GM18870 (cell line): ENCODE results near the gene LCMT2.
"Not testable (repeated sequence)": the region's sequence is repeated elsewhere in the genome, so short reads cannot be mapped to it uniquely, and the experiment has no call there.

Experiments
- ATAC-seq: cut with Tn5 transposase; IDR thresholded peaks from one replicate; pipeline ENCODE4 v1.9.1; 2021; ENCODE audit warnings: moderate library complexity; ENCODE audit not compliant: unreplicated experiment

Gene LCMT2

DNA sequence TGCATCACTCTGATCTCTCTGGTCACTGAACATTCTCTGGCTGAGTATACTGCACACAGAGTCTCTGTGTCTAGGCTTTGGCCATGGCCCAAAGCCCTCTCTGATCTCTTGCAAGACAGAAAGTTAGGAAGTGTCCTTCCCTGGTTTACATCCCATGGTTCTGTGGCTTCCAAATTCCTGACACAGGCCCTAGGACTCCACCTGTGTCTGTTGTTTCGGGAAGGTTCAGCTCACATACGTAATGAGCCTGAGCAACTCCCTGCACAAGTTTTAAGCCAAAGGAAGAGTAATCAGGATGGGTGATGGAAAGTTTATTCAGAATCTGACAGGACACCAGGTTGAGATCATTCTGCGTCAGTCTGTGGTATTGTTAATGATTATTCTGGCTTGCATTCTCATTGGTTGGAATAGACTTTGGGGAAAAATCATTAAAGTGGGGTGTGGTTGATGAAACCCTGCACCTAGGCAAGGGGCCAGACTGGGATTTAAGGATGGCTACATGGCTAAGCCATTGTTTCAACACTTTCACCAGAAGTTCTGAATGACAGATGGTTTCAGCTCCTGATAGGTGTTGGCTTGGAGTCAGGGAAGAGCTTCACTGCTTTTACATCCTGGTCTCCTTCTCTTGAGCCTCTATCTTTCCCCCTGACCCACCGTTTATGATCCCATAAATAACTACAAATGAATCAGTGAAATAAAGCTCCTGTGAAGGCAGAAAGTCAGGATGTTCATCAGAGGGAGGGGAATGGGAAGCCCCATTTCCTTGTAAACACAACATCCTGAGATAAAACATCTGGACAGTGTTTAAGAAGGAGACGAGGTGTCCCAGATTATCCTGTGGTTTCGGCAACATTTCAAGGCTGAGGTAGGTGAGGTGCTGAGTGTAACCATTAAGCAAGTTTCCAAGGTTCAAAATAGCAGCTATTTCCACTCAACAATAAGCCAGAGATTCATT is 14.1 kb downstream of the LCMT2 start:
- no peak for ATAC-seq

GRCh38 chr15:43314171-43314570 is 16.2 kb downstream of the LCMT2 start:
- no peak for ATAC-seq

DNA sequence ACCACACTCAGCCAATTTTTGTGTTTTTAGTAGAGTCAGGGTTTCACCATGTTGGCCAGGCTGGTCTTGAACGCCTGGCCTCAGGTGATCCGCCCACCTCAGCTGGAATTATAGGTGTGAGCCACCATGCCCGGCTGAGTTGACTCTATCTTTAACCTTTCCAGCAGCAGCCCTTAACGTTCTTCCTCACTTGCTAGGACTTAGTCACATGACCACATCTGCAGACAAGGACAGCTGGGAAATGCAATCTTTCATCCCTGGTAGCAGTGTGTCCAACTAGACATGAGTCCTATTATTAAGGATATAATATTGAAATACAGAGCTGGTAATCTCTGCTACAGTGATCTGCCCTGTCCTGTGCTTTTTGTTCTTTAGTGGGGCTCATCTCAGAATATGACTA is 18.0 kb downstream of the LCMT2 start:
- ATAC-seq, result no peak

GRCh38 chr15:43302205-43302817 is 28.1 kb downstream of the LCMT2 start, which contains the start of gene TGM7:
TGM7 (minus strand) TSS chr15:43302255.
- no peak for ATAC-seq

GRCh38 chr15:43299884-43300283 is 30.5 kb downstream of the LCMT2 start:
- ATAC-seq, result no peak

GRCh38 chr15:43299411-43299810 is 31.0 kb downstream of the LCMT2 start:
- no peak for ATAC-seq

- no peak for ATAC-seq
Observed at GRCh38 chr15:43294091-43294706, 36.2 kb downstream of the LCMT2 start.

DNA sequence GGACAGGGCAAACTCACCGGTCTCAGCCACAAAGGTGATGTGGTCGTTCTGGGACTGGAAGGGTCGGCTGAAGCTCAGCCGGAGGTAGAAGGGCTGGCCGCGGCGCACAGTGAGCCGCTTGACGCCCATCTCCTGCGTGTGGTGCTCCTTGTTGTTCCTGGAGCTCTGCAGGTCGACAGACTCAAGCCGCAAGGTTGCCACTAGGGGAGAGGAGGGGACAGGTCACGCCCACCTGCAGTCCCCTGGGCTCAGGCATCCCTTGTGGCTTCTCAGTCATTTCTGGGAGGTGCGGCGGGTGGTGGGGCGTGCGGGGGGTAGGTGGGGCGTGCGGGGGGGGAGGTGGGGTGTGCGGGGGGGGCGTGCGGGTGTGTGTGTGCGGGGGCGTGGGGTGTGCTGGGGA is 36.9 kb downstream of the LCMT2 start:
- ATAC-seq, result no peak

DNA sequence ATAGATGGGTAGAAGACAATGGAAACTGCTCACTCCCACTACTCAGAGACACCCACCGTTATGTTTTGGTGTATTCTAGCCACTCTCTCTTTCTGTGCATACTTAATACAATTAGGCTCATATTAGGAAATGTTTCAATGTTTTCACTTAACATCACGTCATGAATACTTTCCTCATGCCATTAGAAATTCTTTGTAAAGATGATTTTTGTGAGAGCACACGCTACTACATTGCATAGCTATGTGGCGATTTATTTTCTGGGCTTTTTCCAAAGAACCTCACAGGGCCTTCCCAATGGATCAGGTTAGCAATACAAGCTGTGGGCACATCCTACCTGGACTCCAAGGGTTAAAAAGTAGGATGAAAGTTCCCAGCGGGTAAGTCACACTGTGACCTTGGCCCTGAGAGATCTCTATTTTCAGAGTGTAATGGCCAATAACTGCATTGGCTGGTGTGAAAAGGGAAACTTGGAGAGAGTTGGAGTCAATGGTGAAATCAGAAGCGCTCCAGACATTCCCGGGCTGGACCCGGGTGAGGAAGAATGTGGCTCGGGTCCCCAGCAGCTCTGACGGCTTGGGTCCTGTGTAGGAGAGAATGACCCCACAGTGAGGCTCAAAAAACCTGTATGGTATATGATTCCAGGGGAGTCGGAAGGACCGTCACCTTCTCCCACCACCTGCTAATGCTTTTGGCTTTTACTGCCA is 37.8 kb downstream of the LCMT2 start:
- no peak for ATAC-seq

- ATAC-seq, result not testable (repeated sequence)
Observed at GRCh38 chr15:43289656-43290055, 40.7 kb downstream of the LCMT2 start.

- ATAC-seq, result no peak
Observed at GRCh38 chr15:43287254-43287653, 43.1 kb downstream of the LCMT2 start.

DNA sequence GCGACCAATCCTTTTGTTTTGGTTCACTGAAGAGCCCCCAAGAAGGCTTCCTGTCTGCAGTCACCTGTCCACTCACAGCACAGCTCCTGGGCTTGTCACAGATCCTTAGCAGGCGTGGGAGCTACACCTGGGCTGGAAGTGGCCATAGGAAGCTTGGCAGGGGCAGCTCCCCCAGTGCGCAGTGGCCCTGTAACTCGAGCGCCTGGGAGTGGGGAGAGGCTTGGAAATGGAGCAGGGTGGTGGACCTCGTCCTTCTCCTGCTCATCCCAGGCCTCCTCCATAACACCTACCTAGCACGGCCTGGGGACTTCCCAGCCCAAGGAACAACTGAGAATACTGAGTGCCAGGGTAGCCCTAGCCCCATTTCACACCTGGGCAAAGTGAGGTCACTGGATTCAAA is 44.3 kb downstream of the LCMT2 start:
- ATAC-seq, result no peak

DNA sequence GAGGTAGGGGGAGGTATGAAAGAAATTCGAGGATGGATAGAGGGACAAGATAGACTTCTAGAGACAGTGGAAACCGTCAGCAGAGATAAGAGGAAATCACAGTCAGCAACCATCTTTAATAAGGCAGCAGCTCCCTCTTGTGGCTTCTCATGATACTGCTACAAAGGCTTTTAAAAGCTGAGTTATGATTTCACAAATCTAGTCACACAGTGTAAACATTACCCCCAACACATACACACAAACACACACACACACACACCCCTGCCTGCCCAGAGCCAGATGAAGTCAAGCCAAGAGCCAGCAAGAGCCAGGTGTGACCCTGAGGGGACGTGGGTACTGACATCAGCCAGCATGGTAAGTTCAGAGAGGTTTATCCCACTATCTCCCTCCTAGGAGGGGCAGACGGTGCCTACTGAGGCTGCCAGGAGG is 44.8 kb downstream of the LCMT2 start:
- ATAC-seq, result no peak

DNA sequence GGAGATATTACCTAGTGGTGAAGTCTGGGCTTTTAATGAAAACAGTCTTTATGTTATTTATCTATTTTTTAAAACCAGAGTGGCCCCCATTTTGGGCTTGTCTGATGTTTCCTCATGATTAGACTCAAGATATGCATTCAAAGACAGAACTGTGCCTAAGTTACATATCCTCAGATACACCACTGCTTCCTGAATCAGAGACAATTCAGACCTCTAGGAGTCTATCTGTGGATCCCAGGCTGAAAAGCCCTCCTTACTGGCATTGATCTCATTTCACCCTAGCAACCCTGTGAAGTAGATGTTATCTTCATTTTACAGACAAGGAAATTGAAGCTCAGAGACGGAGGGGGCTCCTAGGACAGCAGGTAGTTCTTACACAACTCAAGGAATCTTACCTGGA is 46.8 kb downstream of the LCMT2 start:
- ATAC-seq, result no peak

DNA sequence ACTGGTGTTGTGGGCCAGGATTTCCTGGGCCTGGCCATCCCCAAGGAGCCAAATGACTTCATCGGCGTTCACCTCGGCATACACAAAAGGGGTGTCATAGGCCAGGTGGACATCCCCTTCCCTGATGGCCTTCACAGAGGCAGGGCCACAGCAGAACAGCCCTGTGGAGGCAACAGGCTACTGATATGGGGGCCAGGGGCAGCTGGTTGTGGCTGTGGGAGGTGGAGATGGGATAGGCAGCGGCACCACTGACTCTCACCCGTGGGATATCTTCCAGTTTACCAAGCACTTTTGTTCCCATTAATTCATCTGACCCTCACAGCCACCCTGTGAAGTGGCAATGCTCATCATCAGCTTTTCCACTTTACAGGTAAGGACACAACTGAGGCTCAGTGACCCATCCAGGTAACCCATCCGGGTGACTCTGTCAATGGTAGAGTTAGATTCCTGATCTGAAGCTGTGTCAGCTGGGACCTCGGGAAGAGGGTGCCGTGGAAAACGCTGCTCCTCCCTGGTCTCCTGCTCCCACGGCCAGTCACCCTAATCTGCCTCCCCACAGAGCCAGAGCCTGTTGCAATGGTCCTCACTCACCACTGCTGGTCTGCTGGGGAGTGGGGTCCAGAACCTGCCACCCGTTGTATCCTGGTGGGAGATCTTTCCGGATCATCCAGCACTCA is 48.3 kb downstream of the LCMT2 start:
- ATAC-seq, result no peak

DNA sequence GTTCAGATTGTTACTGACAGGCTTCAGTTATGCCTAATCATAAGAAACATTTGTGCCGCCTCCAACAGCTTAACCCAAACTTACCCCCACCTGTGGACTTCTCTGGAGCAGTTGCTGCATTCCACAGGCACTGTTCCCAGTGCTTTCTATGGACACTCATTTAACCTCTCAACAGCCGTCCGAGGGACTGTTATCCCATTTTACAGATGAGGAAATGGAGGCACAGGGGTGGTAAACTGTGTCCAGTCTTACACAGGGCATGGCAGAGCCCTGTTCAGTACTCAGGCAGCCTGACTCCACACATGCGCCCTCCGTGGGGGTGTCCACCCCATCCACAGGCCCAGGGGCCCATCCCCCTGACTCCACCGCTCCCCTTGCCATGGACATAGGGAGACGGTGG is 49.4 kb downstream of the LCMT2 start:
- no peak for ATAC-seq

DNA sequence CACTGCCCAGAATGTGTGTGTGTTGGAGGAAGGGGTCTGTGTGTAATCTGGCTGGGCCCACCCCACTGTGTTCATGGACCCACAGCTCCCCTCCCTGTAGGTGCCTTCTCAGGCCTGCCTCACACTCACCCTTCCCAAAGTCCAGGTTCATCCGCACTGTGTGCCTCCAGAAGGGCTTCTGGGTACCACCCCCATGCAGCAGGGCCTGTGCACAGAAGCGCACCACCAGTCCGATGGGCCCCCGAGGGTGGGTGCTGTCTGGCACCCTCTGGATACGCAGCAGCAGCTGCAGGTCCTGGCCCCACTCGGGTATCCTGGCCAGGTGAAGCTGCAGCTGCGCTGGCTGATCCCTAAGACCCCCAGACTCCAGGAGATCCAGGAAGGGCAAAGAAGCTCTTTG is 50.9 kb downstream of the LCMT2 start:
- no peak for ATAC-seq

DNA sequence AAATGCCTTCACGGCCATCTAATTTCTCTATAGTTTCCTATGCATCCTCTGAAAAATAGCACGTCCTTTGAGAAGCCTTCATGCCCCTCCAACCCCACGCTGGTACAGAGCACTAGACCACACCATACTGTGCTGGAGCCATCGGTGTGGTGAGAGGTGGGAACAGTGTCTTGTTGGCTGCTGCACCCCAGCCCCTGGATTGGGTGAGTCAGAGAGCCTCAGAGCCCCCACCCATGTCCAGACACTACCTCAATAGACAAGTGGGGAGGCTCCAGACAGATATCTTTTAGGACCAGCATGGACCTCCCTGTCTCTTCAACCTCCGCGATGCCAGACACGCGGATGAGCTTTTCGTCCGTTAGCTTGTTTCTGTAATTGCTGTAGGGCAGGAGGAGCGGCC is 51.5 kb downstream of the LCMT2 start:
- no peak for ATAC-seq

DNA sequence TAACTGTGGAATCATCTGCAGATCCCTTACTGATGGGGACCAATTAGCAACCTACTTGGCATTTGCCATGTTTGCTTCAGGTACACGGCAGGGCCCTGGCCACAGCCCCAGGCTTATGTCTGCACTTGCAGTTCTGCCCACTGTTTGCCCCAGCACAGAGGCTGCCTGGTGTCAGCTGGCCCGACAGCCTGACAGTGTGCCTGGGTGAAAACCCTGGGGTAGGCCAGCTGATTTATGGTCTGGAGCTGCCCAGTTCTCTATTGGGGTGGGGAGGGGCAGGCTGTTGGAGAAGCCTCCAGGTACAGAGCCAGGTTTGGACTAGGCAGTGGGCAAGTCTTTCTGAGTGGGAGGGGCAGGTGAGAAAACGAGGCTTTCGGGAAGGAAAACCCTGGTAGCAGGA is 52.5 kb downstream of the LCMT2 start:
- ATAC-seq, result no peak

GRCh38 chr15:43277231-43277823 is 53.0 kb downstream of the LCMT2 start:
- no peak for ATAC-seq
